Measurements from ENCODE around the gene MRPL49. TPM values are rescaled to one million over a fixed set of nuclear protein-coding genes. Genes with fewer than 3 reads are reported as not detected.
A peak's percentile ranks its signal among the peaks of the same experiment; 100 is the strongest.

Gene MRPL49
- total RNA-seq, 1 donor from 2014 or later, result 66.6 TPM

DNA sequence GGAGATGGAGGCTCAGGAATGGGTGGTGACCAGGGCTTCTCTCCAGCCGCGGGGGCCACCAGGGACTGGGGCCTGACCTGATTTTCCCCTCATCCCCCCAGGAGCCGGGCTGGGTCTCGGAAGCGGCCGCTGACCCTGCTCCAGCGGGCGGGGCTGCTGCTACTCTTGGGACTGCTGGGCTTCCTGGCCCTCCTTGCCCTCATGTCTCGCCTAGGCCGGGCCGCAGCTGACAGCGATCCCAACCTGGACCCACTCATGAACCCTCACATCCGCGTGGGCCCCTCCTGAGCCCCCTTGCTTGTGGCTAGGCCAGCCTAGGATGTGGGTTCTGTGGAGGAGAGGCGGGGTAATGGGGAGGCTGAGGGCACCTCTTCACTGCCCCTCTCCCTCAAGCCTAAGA lies 34.3 kb upstream of the MRPL49 start:
- intact Hi-C loops (cut with micrococcal nuclease), result loop anchor here (10.0 kb wide), 1 partner anchor 767 kb away; the partner anchor contains the start of gene CFL1
- Mint-ChIP-seq H3K9me3 (no peaks in the 10 kb centered on the region), H3K27me3 (ENCODE audit: low read depth) (no peaks in the 10 kb centered on the region), H3K36me3 (ENCODE audit: low read depth) (peaks cover 46% of the 10 kb centered on the region), H3K4me1 (ENCODE audit: low read depth) (peaks cover 14% of the 10 kb centered on the region), H3K4me3 (ENCODE audit: low read depth) (no peak overlapping the region), H3K27ac (no peak overlapping the region)
- DNase-seq (ENCODE audit: low spot score), result no peak

DNA sequence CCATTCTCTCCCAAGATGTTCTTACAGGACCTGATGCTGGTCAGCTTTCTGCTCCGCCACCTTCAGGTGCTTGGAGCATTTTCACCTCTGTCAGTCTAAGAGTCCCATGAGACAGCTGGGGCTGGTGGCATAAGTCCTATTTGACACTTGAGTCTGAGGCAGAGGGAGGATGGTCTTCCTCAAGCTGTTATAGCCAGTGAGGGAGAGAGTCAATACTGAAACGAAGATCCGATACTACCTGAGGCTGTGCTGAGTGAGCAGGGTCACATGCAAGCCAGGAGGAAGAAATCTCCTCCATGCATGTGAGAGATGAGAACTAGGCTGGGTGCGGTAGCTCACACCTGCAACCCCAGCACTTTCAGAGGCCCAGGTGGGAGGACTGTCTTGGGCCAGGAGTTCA lies 32.5 kb upstream of the MRPL49 start:
- Mint-ChIP-seq H3K4me1 (ENCODE audit: low read depth) (peaks cover 8% of the 10 kb centered on the region), H3K27me3 (ENCODE audit: low read depth) (no peaks in the 10 kb centered on the region), H3K36me3 (ENCODE audit: low read depth) (peaks cover 32% of the 10 kb centered on the region), H3K4me3 (ENCODE audit: low read depth) (no peak overlapping the region), H3K27ac (no peak overlapping the region), H3K9me3 (no peaks in the 10 kb centered on the region)
- no peak for DNase-seq (ENCODE audit: low spot score)
- intact Hi-C loops (cut with micrococcal nuclease), result loop anchor here (10.0 kb wide), 1 partner anchor 765 kb away; the partner anchor contains the start of gene CFL1

DNA sequence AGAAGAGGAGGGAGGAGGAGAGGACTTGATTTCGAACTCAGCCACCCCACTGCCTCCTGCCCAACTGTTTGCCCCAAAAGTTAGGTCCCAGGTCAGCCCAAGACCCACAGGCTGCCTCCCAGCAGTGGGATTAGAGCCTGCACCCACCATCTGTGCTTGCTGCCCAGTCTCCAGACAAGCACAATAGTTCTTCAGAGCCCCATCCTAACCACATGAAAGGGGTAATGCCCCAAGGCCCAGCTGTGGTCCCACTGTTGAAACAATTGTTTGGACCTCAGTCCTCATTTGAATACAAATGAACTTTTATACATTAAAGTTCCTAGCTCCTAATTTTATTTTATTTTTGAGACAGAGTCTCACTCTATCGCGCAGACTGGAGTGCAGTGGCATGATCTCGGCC lies 31.5 kb upstream of the MRPL49 start:
- Mint-ChIP-seq H3K4me3 (ENCODE audit: low read depth) (no peak overlapping the region), H3K9me3 (no peaks in the 10 kb centered on the region), H3K4me1 (ENCODE audit: low read depth) (peaks cover 5% of the 10 kb centered on the region), H3K27me3 (ENCODE audit: low read depth) (no peaks in the 10 kb centered on the region), H3K36me3 (ENCODE audit: low read depth) (peaks cover 28% of the 10 kb centered on the region), H3K27ac (no peak overlapping the region)
- no peak for DNase-seq (ENCODE audit: low spot score)
- intact Hi-C loops (cut with micrococcal nuclease), result no loop called here

DNA sequence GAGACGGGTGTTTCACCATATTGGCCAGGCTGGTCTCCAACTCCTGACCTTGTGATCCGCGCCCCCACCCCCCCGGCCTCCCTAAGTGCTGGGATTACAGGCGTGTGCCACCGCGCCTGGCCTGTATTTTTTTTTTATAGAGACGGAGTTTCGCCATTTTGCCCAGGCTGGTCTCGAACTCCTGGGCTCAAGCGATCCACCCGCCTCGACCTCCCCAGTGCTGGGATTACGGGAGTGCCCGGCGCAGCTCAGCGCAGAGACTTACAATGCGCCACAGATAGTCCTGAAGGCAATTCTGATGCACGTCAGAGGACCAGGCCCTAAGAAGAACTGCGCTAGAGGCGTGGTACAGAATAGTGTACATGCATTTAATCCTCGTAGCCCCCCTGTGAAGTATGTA lies 26.7 kb upstream of the MRPL49 start:
- Mint-ChIP-seq H3K36me3 (ENCODE audit: low read depth) (peaks cover 12% of the 10 kb centered on the region), H3K27ac (peak overlapping the region; percentile 96), H3K9me3 (no peaks in the 10 kb centered on the region), H3K4me1 (ENCODE audit: low read depth) (peaks cover 11% of the 10 kb centered on the region), H3K27me3 (ENCODE audit: low read depth) (no peaks in the 10 kb centered on the region), H3K4me3 (ENCODE audit: low read depth) (peak overlapping the region; percentile 88)
- intact Hi-C loops (cut with micrococcal nuclease), result no loop called here
- DNase-seq (ENCODE audit: low spot score), result no peak

DNA sequence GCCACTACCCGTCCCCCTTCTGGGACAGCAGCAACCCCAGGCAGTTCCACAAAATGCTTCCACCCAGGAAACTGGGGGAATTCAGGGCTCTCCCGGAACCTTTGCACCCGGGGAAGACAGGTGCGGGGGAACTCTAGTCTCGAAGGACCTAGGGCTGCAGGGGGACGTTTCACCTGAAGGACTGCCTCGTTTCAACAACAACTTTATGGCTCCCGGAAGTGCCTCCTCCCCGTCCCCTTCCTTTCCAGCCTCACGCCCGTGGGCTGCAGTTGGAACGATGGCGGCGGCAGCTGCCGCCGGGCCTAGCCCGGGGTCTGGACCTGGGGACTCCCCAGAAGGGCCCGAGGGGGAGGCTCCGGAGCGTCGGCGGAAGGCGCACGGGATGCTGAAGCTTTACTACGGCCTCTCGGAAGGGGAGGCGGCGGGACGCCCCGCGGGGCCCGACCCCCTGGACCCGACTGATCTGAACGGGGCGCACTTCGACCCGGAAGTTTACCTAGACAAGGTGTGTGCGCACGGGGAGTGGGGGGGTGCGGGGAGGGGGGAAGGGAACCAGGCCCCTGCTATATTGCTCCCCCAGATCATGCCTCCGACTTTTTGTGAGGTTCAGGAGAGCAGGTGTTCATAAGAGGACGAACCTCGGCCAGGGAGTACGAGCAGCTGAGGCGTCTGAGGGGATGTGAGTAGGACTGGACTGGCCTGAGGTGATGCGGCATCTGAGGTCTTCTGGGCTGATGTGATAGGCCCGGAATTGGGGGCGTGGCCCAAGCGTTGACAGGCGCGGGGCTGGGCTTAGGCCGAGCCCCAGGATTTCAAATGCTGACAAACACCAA lies 25.9 kb upstream of the MRPL49 start, which contains the start of gene VPS51:
Gene VPS51 (plus strand): TSS at position 241 of the 833 bp plus-strand sequence. CDS start 37 bp downstream, at position 278.
- Mint-ChIP-seq H3K27ac (peak within 1 kb of the TSS; percentile 96), H3K27me3 (ENCODE audit: low read depth) (no peaks in the 10 kb centered on the region), H3K9me3 (no peaks in the 10 kb centered on the region), H3K36me3 (ENCODE audit: low read depth) (peaks cover 12% of the 10 kb centered on the region), H3K4me3 (ENCODE audit: low read depth) (peak within 1 kb of the TSS; percentile 88), H3K4me1 (ENCODE audit: low read depth) (peaks cover 11% of the 10 kb centered on the region)
- peak; percentile 82 for DNase-seq (ENCODE audit: low spot score)
- intact Hi-C loops (cut with micrococcal nuclease), result loop anchor here (1.0 to 2.0 kb wide), 3 partner anchors 12 to 83 kb away; partner anchors contain the start of genes CDCA5, TM7SF2 and ZFPL1

DNA sequence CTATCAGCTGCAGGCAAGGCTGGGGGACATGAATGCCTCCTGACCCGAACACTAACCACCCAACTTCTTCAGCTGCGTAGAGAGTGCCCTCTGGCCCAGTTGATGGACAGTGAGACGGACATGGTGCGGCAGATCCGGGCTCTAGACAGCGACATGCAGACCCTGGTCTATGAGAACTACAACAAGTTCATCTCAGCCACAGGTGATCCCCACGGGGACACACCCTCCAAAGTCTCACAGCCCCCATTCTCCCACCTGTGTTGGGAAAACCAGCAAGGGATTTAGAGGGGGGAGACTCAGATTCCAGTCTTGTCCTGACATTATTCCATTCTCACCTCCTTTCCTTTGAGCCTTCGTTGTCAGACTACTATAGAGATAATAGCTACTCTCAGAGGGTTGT lies 25.2 kb upstream of the MRPL49 start:
- peaks cover 12% of the 10 kb centered on the region for H3K36me3 Mint-ChIP-seq (ENCODE audit: low read depth)
- DNase-seq (ENCODE audit: low spot score), result no peak
- H3K4me1 Mint-ChIP-seq (ENCODE audit: low read depth), result peaks cover 11% of the 10 kb centered on the region
- H3K27ac Mint-ChIP-seq, result no peak overlapping the region
- H3K9me3 Mint-ChIP-seq, result no peaks in the 10 kb centered on the region
- intact Hi-C loops (cut with micrococcal nuclease), result loop anchor here (1.0 to 2.0 kb wide), 3 partner anchors 13 to 84 kb away; partner anchors contain the start of genes CDCA5, TM7SF2 and ZFPL1
- no peaks in the 10 kb centered on the region for H3K27me3 Mint-ChIP-seq (ENCODE audit: low read depth)
- peak overlapping the region; percentile 88 for H3K4me3 Mint-ChIP-seq (ENCODE audit: low read depth)

DNA sequence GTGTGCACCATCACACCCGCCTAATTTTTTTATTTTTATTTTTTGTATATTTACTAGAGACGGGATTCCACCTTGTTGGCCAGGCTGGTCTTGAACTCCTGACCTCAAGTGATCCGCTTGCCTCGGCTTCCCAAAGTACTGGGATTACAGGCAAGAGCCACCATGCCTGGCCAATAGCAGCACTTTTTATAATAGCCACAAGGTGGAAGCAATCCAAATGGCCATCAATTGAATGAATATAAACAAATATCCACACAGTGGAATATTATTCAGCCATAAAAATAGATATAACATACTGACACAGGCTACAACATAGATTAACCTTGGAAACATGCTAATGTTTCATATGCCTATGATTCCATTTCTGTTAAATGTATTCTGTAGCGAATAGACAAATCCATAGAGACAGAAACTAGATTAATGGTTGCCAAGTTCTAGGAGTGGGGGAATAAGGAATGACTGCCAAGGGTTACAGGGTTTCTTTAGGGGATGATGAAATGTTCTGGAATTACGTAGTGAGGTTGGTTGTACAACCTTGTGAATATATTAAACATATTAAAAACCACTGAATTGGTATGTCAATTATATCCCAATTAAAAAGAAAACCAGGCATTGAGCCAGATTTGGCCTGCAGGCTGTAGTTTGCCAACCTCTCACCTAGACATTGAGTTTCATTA lies 21.3 kb upstream of the MRPL49 start:
- H3K4me1 Mint-ChIP-seq (ENCODE audit: low read depth), result peaks cover 16% of the 10 kb centered on the region

DNA sequence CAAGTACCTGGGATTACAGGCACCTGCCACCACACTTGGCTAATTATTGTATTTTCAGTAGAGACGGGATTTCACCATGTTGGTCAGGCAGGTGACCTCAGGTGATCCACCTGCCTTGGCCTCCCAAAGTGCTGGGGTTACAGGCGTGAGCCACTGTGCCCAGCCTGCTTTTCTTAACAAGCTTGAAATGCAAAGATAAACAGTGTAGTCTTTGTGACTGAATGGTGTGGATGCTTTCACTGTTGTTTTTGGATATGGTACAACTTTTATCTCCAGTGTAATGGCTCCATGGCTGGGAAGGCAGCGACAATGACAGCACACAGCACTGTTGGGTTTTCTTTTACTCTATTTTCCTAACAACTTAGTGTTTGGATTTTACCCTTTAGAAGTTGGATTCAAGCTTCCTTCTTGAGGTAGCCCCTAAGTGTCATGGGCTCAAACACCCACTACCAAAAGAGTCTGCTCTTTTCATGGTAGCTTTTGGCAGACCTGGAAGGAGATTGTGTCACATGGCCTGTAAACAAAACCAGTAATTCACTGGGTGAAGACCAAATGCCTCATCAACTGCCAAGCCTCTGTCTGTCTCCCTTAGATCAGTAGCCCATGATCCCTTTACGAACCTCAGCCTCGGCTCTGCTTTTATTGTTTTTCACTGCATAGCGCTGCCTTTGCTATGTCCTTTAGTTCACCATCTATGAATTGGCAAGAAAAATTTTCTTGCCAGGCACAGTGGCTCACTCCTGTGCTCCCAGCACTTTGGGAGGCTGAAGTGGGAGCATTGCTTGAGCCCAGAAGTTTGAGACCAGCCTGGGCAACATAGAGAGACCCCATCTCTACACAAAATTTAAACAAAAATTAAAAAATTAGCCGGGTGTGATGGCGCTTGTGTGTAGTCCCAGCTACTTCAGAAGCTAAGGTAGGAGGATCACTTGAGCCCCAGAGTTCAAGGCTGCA lies 19.7 kb upstream of the MRPL49 start:
- no peaks in the 10 kb centered on the region for H3K9me3 Mint-ChIP-seq
- no peak overlapping the region for H3K4me3 Mint-ChIP-seq (ENCODE audit: low read depth)
- H3K27me3 Mint-ChIP-seq (ENCODE audit: low read depth), result no peaks in the 10 kb centered on the region
- intact Hi-C loops (cut with micrococcal nuclease), result no loop called here
- peaks cover 15% of the 10 kb centered on the region for H3K4me1 Mint-ChIP-seq (ENCODE audit: low read depth)
- H3K27ac Mint-ChIP-seq, result no peak overlapping the region
- H3K36me3 Mint-ChIP-seq (ENCODE audit: low read depth), result peaks cover 34% of the 10 kb centered on the region
- DNase-seq (ENCODE audit: low spot score), result no peak

More for the DNA sequence above, 21.3 kb upstream of the MRPL49 start:
- no peaks in the 10 kb centered on the region for H3K9me3 Mint-ChIP-seq
- intact Hi-C loops (cut with micrococcal nuclease), result no loop called here
- DNase-seq (ENCODE audit: low spot score), result no peak
- no peak overlapping the region for H3K4me3 Mint-ChIP-seq (ENCODE audit: low read depth)
- no peaks in the 10 kb centered on the region for H3K27me3 Mint-ChIP-seq (ENCODE audit: low read depth)
- peaks cover 26% of the 10 kb centered on the region for H3K36me3 Mint-ChIP-seq (ENCODE audit: low read depth)
- no peak overlapping the region for H3K27ac Mint-ChIP-seq

DNA sequence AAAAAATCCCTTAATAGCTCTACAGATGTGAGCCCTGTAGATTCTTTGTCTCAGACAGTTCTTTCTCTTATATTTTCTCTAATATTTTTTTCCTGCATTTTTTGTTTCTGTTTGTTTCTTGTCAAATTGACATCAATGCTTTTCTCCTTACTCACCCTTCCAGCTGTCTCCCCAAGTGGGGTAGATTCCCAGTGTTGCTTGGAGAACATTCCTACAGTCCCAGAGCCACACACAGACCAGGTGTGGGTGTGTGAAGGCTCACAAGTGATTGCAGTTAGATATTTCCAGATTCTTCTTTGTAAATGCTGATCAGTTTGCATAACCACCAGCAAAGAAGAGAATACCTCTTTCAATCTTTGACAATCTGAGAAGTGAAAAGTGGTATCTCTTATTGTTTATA lies 18.6 kb upstream of the MRPL49 start:
- Mint-ChIP-seq H3K27ac (no peak overlapping the region), H3K36me3 (ENCODE audit: low read depth) (peaks cover 29% of the 10 kb centered on the region), H3K9me3 (no peaks in the 10 kb centered on the region), H3K27me3 (ENCODE audit: low read depth) (no peaks in the 10 kb centered on the region), H3K4me1 (ENCODE audit: low read depth) (peaks cover 11% of the 10 kb centered on the region), H3K4me3 (ENCODE audit: low read depth) (no peak overlapping the region)
- no peak for DNase-seq (ENCODE audit: low spot score)
- intact Hi-C loops (cut with micrococcal nuclease), result no loop called here

DNA sequence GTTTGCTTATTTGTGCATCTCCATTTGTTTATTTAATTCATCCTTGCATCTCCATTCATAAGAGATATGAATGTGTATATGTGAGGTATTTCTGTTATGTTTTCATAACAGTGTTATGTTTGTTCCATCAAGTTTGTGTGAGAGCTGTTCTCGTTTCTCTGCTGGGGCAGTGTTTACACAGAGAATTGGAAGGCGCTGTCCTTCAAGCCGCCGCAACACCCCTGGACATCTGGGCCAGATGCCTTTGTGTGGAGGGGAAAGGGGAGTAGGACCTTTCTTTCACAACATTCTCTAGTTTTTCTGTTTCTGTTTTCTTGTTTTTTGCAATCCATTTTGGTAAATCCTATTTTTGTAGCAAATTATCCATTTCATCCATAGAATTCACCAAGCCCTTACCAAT lies 17.5 kb upstream of the MRPL49 start:
- no peak for DNase-seq (ENCODE audit: low spot score)
- intact Hi-C loops (cut with micrococcal nuclease), result no loop called here
- Mint-ChIP-seq H3K27ac (peak overlapping the region; percentile 33), H3K4me3 (ENCODE audit: low read depth) (no peak overlapping the region), H3K9me3 (no peaks in the 10 kb centered on the region), H3K27me3 (ENCODE audit: low read depth) (no peaks in the 10 kb centered on the region), H3K36me3 (ENCODE audit: low read depth) (peaks cover 25% of the 10 kb centered on the region), H3K4me1 (ENCODE audit: low read depth) (peaks cover 8% of the 10 kb centered on the region)

DNA sequence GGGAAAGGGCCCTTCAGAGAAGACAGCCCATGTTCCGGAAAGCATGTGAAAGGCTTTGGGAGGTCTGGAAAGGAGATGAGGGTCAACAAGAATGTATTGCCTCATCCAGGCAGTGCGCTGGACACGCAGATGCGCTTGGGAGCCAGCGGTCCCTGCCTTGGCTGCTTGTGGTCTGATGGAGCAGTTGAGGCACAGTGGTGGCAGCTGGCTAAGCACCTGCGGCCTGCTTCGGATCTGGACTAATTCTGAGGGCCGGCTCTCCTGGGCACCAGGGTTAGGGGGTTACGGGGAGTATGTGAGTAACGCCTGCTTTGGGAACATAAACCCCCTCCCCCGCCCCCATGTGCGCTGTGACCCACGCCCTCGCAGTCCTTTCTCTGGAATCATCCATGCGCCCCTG lies 15.0 kb upstream of the MRPL49 start:
- H3K9me3 Mint-ChIP-seq, result no peaks in the 10 kb centered on the region
- peaks cover 24% of the 10 kb centered on the region for H3K4me1 Mint-ChIP-seq (ENCODE audit: low read depth)
- no peak overlapping the region for H3K4me3 Mint-ChIP-seq (ENCODE audit: low read depth)
- DNase-seq (ENCODE audit: low spot score), result no peak
- intact Hi-C loops (cut with micrococcal nuclease), result no loop called here
- H3K36me3 Mint-ChIP-seq (ENCODE audit: low read depth), result peaks cover 30% of the 10 kb centered on the region
- H3K27ac Mint-ChIP-seq, result no peak overlapping the region
- no peaks in the 10 kb centered on the region for H3K27me3 Mint-ChIP-seq (ENCODE audit: low read depth)

DNA sequence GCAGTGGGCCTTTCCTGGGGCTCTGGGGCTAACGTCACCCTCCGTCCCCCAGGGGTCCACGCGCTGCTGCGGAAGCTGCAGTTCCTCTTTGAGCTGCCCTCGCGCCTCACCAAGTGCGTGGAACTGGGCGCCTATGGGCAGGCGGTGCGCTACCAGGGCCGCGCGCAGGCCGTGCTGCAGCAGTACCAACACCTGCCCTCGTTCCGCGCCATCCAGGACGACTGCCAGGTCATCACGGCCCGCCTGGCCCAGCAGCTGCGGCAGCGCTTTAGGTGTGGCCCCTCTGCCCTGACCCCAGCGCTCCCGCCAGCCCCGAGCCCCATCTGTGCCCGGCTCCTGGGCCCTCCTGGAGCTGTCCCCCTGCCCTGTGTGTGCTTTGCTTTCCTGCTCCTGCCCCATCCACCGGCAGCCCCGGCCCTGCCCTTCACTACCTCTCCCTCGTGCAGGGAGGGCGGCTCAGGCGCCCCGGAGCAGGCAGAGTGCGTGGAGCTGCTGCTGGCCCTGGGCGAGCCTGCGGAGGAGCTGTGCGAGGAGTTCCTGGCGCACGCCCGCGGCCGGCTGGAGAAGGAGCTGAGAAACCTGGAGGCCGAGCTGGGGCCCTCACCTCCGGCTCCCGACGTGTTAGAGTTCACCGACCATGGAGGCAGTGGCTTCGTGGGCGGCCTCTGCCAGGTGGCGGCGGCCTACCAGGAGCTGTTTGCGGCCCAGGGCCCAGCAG lies 14.2 kb upstream of the MRPL49 start:
- no peak for DNase-seq (ENCODE audit: low spot score)
- H3K4me3 Mint-ChIP-seq (ENCODE audit: low read depth), result no peak overlapping the region
- intact Hi-C loops (cut with micrococcal nuclease), result no loop called here
- H3K36me3 Mint-ChIP-seq (ENCODE audit: low read depth), result peaks cover 30% of the 10 kb centered on the region
- no peaks in the 10 kb centered on the region for H3K27me3 Mint-ChIP-seq (ENCODE audit: low read depth)
- H3K27ac Mint-ChIP-seq, result no peak overlapping the region
- H3K4me1 Mint-ChIP-seq (ENCODE audit: low read depth), result peaks cover 24% of the 10 kb centered on the region
- H3K9me3 Mint-ChIP-seq, result no peaks in the 10 kb centered on the region

All from activated T-helper 2 cell treated with anti-CD3 and anti-CD28 coated beads, Interferon-gamma antibody, Interleukin-2, Interleukin-4, amounts not matched to agents 10 μg/mL and 5 μg/mL and 100 μg/mL, durations not matched to agents 14 hours and 24 hours and 36 hours (primary cell).